ENCODE measurements around the gene GLOD4. TPM values are rescaled to one million over a fixed set of nuclear protein-coding genes. Genes with fewer than 3 reads are reported as not detected.
"Not testable (repeated sequence)": the region's sequence is repeated elsewhere in the genome, so short reads cannot be mapped to it uniquely, and the experiment has no call there.

The GLOD4 gene
- total RNA-seq, 1 donor from 2014 or later: 79.9 TPM

DNA sequence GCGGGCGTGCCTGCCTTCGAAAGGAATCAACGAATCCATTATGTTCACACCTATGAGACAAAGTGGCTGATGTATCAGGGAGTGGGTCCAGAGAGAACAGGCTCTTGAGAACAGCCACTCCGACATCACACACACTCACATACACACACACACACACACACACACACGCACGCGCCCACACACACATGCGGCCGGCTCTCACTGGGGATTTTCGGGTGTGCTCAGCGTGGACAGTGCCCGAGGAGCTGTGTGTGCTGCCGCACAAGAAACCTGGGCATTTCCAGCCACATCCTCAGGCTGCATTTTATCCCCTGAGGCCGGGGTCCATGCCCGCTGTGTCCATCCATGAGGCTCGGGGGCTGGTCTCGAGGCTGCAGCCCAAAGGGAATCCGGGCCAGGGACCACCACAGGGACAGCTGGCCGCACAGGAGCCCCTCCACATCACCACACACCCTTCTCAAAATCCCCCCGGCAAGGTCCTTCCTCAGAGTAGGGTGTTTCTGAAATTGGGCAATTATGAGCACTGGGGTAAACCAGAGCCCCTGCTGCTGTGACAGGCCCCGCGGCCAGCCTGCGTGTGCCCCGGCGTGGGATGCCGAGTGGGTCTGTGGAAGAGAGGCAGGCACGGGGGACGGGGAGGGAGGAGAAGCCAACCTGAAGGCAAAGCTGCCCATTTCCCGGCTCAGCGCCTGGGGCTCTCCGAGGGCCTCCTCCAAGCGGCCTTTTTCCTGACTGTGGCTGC lies 24.9 kb upstream of the GLOD4 start:
- Mint-ChIP-seq H3K4me3 (ENCODE audit: low read depth) (no peak overlapping the region), H3K27ac (no peak overlapping the region), H3K27me3 (no peaks in the 10 kb centered on the region), H3K4me1 (ENCODE audit: low read depth) (no peaks in the 10 kb centered on the region), H3K9me3 (ENCODE audit: low read depth) (no peaks in the 10 kb centered on the region), H3K36me3 (ENCODE audit: insufficient read depth) (peaks cover 6% of the 10 kb centered on the region)
- DNase-seq (ENCODE audit: low spot score, unreplicated experiment): no peak
- TF ChIP-seq, protein P1, sequence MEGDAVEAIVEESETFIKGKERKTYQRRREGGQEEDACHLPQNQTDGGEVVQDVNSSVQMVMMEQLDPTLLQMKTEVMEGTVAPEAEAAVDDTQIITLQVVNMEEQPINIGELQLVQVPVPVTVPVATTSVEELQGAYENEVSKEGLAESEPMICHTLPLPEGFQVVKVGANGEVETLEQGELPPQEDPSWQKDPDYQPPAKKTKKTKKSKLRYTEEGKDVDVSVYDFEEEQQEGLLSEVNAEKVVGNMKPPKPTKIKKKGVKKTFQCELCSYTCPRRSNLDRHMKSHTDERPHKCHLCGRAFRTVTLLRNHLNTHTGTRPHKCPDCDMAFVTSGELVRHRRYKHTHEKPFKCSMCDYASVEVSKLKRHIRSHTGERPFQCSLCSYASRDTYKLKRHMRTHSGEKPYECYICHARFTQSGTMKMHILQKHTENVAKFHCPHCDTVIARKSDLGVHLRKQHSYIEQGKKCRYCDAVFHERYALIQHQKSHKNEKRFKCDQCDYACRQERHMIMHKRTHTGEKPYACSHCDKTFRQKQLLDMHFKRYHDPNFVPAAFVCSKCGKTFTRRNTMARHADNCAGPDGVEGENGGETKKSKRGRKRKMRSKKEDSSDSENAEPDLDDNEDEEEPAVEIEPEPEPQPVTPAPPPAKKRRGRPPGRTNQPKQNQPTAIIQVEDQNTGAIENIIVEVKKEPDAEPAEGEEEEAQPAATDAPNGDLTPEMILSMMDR (IDR thresholded peaks at IDR 0.05; ENCODE audit: unreplicated experiment): no peak

DNA sequence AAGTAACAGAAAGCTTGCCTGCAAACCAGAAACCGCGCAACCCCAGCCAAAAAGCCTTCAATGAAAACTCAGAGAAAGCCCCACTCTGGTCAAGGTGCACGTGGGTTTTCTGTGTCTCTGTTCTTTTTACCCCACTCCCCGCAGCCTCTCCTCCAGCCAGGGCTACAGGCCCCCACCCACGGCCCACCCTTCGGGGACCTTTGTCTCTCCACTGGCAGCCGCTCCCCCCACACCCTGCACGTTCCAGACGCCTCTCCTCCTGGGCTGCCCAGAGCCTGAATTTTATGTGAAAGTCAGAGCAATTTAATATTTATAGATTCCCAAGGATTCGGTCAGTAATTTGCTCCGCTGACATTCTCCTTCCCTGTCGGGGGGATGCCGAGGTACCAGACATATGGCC lies 24.3 kb upstream of the GLOD4 start:
- Mint-ChIP-seq H3K36me3 (ENCODE audit: insufficient read depth) (peaks cover 6% of the 10 kb centered on the region), H3K27ac (no peak overlapping the region), H3K4me3 (ENCODE audit: low read depth) (no peak overlapping the region), H3K9me3 (ENCODE audit: low read depth) (no peaks in the 10 kb centered on the region), H3K27me3 (no peaks in the 10 kb centered on the region), H3K4me1 (ENCODE audit: low read depth) (no peaks in the 10 kb centered on the region)
- no peak for DNase-seq (ENCODE audit: low spot score, unreplicated experiment)
- TF ChIP-seq, protein P1 (IDR thresholded peaks at IDR 0.05; ENCODE audit: unreplicated experiment): no peak

DNA sequence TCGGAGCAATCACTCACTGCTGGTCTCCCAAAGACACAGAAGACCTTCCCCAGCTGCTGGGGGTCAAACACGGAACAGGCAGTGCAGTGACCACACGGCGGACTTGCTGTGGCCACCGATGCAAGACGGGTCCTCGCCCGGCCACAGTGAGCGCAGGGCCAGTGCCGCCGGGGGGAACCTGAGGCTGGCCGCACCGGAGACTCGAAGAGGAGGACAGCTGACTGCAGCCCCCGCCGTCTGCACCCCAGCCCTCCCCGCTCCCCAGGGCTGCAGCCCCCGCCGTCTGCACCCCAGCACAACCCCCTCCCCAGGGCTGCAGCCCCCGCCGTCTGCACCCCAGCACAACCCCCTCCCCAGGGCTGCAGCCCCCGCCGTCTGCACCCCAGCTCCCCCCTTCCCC lies 23.8 kb upstream of the GLOD4 start:
- H3K4me3 Mint-ChIP-seq (ENCODE audit: low read depth); H3K4me1 Mint-ChIP-seq (ENCODE audit: low read depth); H3K9me3 Mint-ChIP-seq (ENCODE audit: low read depth); DNase-seq (ENCODE audit: low spot score, unreplicated experiment); H3K36me3 Mint-ChIP-seq (ENCODE audit: insufficient read depth); H3K27ac Mint-ChIP-seq; H3K27me3 Mint-ChIP-seq: not testable (repeated sequence)

DNA sequence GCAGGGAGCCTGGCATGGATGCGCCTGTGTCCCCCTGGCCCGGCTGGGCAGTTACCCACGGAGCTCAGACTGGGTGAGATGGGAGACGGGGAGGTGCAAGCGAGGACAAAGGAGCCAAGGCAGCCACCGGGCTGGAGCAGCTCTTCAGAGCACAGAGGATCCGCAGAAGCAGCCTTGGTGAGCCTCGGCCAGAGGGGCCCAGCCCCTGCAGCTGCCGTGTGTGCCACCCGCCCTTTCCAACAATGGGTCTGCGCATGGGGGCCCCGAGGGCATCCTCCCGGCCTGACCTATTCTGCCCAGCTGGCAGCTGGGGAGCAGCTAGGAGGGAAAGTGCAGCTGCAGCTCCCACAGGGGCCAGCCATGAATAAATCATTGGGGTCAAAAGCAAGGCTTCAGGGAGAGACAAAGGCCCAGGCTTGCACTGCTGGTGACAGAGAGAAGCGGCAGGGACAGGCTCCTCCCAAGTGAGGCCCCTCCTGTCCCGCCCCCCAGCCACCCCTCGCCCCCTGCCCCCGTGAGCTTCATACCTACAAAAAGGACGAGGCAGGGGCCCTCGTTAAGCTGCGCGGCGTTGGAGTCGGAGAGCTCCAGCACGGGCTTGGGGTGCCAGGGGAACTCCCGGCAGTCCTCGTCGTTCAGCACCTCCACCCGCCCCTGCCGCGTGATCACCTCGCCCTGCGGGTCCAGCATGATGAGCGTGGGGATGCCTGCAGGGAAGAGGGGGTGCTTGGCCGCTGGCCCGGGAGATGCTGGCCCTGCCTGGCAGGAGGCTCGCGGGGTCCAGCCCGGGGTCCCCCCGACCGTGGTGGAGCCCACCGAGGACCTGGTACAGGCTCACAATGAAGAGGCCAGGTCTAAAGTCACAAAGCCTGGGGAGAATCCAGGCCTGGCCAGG lies 22.7 kb upstream of the GLOD4 start:
- no peak overlapping the region for H3K27ac Mint-ChIP-seq
- no peak overlapping the region for H3K4me3 Mint-ChIP-seq (ENCODE audit: low read depth)
- H3K9me3 Mint-ChIP-seq (ENCODE audit: low read depth): no peaks in the 10 kb centered on the region
- no peaks in the 10 kb centered on the region for H3K27me3 Mint-ChIP-seq
- TF ChIP-seq, protein P1 (IDR thresholded peaks at IDR 0.05; ENCODE audit: unreplicated experiment): no peak
- DNase-seq (ENCODE audit: low spot score, unreplicated experiment): no peak
- no peaks in the 10 kb centered on the region for H3K4me1 Mint-ChIP-seq (ENCODE audit: low read depth)
- peaks cover 6% of the 10 kb centered on the region for H3K36me3 Mint-ChIP-seq (ENCODE audit: insufficient read depth)

DNA sequence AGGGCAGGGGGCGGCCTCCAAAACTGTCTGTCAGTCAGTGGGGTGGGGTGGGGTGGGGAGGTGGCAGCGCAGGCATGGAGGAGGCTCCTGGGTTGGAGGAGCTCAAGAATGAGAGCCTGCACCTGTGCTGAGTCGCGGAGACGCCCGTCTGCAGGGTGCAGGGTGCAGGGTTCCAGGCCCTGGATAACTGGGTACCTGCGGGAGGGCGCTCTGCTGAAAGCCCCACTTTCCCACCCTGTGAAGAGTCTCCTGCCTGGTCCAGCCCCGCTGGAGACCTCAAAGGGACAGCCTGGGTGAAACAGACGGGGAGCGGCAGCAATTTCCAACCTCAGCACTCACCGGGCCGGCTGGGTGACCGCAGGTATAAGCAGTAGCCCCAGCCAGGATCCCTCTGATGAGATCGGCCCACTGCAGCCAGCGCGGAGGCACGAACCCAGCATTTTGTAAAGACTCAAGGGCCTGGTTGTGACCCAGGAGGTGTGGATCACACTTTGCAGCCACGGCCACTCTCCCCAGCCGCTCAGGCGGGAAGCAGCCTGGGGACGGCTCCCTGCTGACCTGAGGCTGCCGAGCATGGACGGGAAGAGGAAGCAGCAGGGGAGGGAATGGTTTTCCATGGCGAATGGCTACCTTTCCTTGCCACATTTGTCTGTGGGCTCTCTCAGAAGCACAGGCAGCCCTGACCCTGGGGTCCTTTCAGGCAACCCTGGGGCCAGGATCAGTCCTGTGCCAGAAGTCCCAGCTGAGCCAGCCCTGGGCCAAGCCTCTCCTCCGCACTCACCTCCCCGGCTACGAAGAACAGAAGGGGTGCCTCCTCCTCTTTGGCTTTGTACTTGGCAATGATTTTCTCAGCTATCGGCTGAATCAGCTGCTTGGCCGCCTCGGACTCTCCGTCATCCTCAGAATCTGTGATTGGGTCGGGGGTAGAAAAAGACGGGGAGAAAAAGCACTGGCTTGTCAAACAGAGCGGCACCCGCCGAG lies 21.1 kb upstream of the GLOD4 start:
- H3K27ac Mint-ChIP-seq: no peak overlapping the region

More for the DNA sequence above, 21.1 kb upstream of the GLOD4 start:
- H3K4me1 Mint-ChIP-seq (ENCODE audit: low read depth): no peaks in the 10 kb centered on the region
- DNase-seq (ENCODE audit: low spot score, unreplicated experiment): no peak
- H3K9me3 Mint-ChIP-seq (ENCODE audit: low read depth): no peaks in the 10 kb centered on the region
- H3K36me3 Mint-ChIP-seq (ENCODE audit: insufficient read depth): peaks cover 2% of the 10 kb centered on the region
- no peaks in the 10 kb centered on the region for H3K27me3 Mint-ChIP-seq
- TF ChIP-seq, protein P1 (IDR thresholded peaks at IDR 0.05; ENCODE audit: unreplicated experiment): no peak
- H3K4me3 Mint-ChIP-seq (ENCODE audit: low read depth): no peak overlapping the region
